B cell (primary cell): ENCODE data around the gene LSM7.

ENCODE experiments used
- CTCF ChIP-seq: fragments of 200-600 bp; IDR thresholded peaks from one replicate; pipeline ENCODE4 v1.8.0; 2022; ENCODE audit warnings: antibody characterized with exemption, mild to moderate bottlenecking
- EZH2 ChIP-seq: IDR thresholded peaks from 2 replicates; pipeline ENCODE4 v1.6.1; 2012; ENCODE audit warnings: borderline replicate concordance, low read depth, mild to moderate bottlenecking, moderate library complexity, low read length; ENCODE audit not compliant: insufficient read depth, poor library complexity, severe bottlenecking

GRCh38 chr19:2280633-2281264 lies 47.6 kb downstream of the LSM7 start:
- TF ChIP-seq CTCF (no peak), EZH2 (no peak)
